ENCODE measurements around the gene KRTAP4-8. TPM values are rescaled to one million over a fixed set of nuclear protein-coding genes. Genes with fewer than 3 reads are reported as not detected.
"Not testable (repeated sequence)": the region's sequence is repeated elsewhere in the genome, so short reads cannot be mapped to it uniquely, and the experiment has no call there.

KRTAP4-8 gene
- polyA plus RNA-seq, 1 donor (not counting 4 experiments of a cell fraction or from before 2014, with no cell fraction given) = not detected

DNA sequence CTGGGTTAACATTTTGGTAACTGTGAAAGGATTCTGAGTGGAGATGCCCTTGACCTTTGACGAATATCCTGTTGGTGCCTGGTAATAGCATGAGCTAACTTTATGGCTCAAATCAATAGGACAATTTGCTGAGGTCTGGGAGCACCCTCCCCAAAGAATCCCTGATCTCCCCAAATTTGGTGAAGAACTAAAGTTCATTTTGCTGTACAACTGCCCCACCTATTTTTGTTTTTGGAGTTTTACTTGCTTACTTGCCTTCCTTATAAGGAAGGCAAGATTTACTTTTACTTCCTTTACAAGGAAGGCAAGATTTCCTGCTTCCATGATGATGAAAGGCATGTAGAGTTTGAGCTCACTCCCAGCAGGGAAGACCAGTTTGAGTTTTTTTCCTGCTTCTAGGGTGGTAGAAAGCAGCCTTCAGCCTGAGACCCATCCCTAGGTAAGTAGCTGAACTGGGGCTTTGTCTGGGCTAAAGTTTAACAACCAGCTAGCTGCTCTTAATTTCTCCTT lies 10.1 kb upstream of the KRTAP4-8 start:
- no peak for DNase-seq (ENCODE audit: low read depth, low spot score)
- Histone ChIP-seq H4K20me1 (ENCODE audit: control insufficient read depth, extremely low read depth, insufficient read depth, low read length) (no peaks in the 10 kb centered on the region), H3K9me3 (ENCODE audit: control insufficient read depth, low read depth, low read length) (no peaks in the 10 kb centered on the region), H3K27me3 (ENCODE audit: control insufficient read depth, extremely low read depth, insufficient read depth, low read length) (no peaks in the 10 kb centered on the region), H3K9me1 (ENCODE audit: control insufficient read depth, extremely low read depth, insufficient read depth, low read length) (no peaks in the 10 kb centered on the region), H3K36me3 (ENCODE audit: control insufficient read depth in 2 of 2, extremely low read depth in 1 of 2, insufficient read depth in 2 of 2, low read length in 2 of 2) (no peaks in the 10 kb centered on the region), H3K4me1 (ENCODE audit: control insufficient read depth, extremely low read depth, insufficient read depth, low read length) (peaks cover 13% of the 10 kb centered on the region), H3K79me2 (ENCODE audit: control insufficient read depth, insufficient read depth, low read length) (no peaks in the 10 kb centered on the region), H2AFZ (ENCODE audit: control insufficient read depth, low read length) (no peak overlapping the region), H3K27ac (ENCODE audit: control insufficient read depth, insufficient read depth, low read length) (no peak overlapping the region), H3K4me2 (ENCODE audit: control insufficient read depth, extremely low read depth, insufficient read depth, low read depth, low read length) (no peak overlapping the region), H3K9ac (ENCODE audit: control insufficient read depth, extremely low read depth, insufficient read depth, low read length) (no peak overlapping the region), H3K4me3 (ENCODE audit: control insufficient read depth in 2 of 3, extremely low read depth in 1 of 3, insufficient read depth in 2 of 3, low read depth in 1 of 3, low read length in 3 of 3) (no peak overlapping the region)
- dilution Hi-C loops (cut with MboI; ENCODE audit: extremely low pct_ligation_motif_present, low sequenced_read_pairs) = no loop called here
- TF ChIP-seq, protein P1, sequence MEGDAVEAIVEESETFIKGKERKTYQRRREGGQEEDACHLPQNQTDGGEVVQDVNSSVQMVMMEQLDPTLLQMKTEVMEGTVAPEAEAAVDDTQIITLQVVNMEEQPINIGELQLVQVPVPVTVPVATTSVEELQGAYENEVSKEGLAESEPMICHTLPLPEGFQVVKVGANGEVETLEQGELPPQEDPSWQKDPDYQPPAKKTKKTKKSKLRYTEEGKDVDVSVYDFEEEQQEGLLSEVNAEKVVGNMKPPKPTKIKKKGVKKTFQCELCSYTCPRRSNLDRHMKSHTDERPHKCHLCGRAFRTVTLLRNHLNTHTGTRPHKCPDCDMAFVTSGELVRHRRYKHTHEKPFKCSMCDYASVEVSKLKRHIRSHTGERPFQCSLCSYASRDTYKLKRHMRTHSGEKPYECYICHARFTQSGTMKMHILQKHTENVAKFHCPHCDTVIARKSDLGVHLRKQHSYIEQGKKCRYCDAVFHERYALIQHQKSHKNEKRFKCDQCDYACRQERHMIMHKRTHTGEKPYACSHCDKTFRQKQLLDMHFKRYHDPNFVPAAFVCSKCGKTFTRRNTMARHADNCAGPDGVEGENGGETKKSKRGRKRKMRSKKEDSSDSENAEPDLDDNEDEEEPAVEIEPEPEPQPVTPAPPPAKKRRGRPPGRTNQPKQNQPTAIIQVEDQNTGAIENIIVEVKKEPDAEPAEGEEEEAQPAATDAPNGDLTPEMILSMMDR (optimal IDR thresholded peaks at IDR 0.05 in 1 of 3, IDR thresholded peaks at IDR 0.05 in 1 of 3, conservative IDR thresholded peaks at IDR 0.05 in 1 of 3; ENCODE audit: extremely low read depth in 1 of 3, insufficient read depth in 2 of 3, low read length in 3 of 3) = no peak
- no peak for TF ChIP-seq EZH2 (IDR thresholded peaks at IDR 0.05; ENCODE audit: low read length)
- no peak for FAIRE-seq

DNA sequence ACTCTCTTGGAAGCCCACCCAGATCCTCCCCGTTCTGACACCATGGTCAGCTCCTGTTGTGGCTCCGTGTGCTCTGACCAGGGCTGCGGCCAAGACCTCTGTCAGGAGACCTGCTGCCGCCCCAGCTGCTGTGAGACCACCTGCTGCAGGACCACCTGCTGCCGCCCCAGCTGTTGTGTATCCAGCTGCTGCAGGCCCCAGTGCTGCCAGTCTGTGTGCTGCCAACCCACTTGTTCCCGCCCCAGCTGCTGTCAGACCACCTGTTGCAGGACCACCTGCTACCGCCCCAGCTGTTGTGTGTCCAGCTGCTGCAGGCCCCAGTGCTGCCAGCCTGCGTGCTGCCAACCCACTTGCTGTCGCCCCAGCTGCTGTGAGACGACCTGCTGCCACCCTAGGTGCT lies 7.4 kb upstream of the KRTAP4-8 start, which contains the start of gene KRTAP4-9:
Gene KRTAP4-9 (plus strand): TSS at position 43 of the 400 bp plus-strand sequence. CDS start 0 bp downstream, at position 43.
- H3K27me3 ChIP-seq (ENCODE audit: control insufficient read depth, extremely low read depth, insufficient read depth, low read length); H3K9me3 ChIP-seq (ENCODE audit: control insufficient read depth, low read depth, low read length); H3K9ac ChIP-seq (ENCODE audit: control insufficient read depth, extremely low read depth, insufficient read depth, low read length); H3K27ac ChIP-seq (ENCODE audit: control insufficient read depth, insufficient read depth, low read length); H2AFZ ChIP-seq (ENCODE audit: control insufficient read depth, low read length); H3K36me3 ChIP-seq (ENCODE audit: control insufficient read depth in 2 of 2, extremely low read depth in 1 of 2, insufficient read depth in 2 of 2, low read length in 2 of 2); FAIRE-seq; H3K79me2 ChIP-seq (ENCODE audit: control insufficient read depth, insufficient read depth, low read length); H3K4me2 ChIP-seq (ENCODE audit: control insufficient read depth, extremely low read depth, insufficient read depth, low read depth, low read length); H3K4me3 ChIP-seq (ENCODE audit: control insufficient read depth in 2 of 3, extremely low read depth in 1 of 3, insufficient read depth in 2 of 3, low read depth in 1 of 3, low read length in 3 of 3); H4K20me1 ChIP-seq (ENCODE audit: control insufficient read depth, extremely low read depth, insufficient read depth, low read length); DNase-seq (ENCODE audit: low read depth, low spot score); dilution Hi-C loops (cut with MboI; ENCODE audit: extremely low pct_ligation_motif_present, low sequenced_read_pairs); H3K9me1 ChIP-seq (ENCODE audit: control insufficient read depth, extremely low read depth, insufficient read depth, low read length): not testable (repeated sequence)
- peaks cover 13% of the 10 kb centered on the region for H3K4me1 ChIP-seq (ENCODE audit: control insufficient read depth, extremely low read depth, insufficient read depth, low read length)

DNA sequence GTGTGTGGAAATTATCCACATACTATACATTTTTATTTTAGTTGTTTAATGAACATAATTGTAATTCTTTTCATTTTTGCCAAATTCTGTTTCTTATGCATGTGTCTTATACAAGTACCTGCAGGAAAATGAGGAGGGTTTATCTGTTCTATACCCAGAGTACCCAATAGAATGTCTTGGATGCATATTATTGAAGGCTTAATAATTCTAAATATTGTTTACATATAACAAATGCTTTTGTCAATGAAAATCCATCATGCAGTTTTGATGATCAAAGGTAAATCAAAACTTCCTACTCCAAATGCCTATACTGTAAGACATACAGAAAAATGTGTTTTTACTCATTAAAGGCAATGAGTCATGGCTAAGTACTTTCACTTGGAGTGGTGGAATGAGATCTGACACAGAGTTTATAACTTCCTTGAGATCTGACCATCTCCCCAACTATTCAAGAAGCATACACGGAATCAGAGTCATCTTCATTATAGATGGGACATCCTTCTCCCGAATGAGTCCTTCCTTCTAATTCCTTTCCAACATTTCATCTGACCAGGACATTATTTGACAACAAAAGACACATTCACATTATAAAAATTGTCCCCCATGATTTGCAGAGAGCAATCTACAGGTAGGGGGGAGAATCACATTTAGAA lies 6.6 kb upstream of the KRTAP4-8 start:
- H2AFZ ChIP-seq (ENCODE audit: control insufficient read depth, low read length); H3K4me3 ChIP-seq (ENCODE audit: control insufficient read depth in 2 of 3, extremely low read depth in 1 of 3, insufficient read depth in 2 of 3, low read depth in 1 of 3, low read length in 3 of 3); H3K27ac ChIP-seq (ENCODE audit: control insufficient read depth, insufficient read depth, low read length); H3K4me2 ChIP-seq (ENCODE audit: control insufficient read depth, extremely low read depth, insufficient read depth, low read depth, low read length); H4K20me1 ChIP-seq (ENCODE audit: control insufficient read depth, extremely low read depth, insufficient read depth, low read length); H3K27me3 ChIP-seq (ENCODE audit: control insufficient read depth, extremely low read depth, insufficient read depth, low read length); H3K79me2 ChIP-seq (ENCODE audit: control insufficient read depth, insufficient read depth, low read length); H3K9ac ChIP-seq (ENCODE audit: control insufficient read depth, extremely low read depth, insufficient read depth, low read length); H3K36me3 ChIP-seq (ENCODE audit: control insufficient read depth in 2 of 2, extremely low read depth in 1 of 2, insufficient read depth in 2 of 2, low read length in 2 of 2); H3K9me1 ChIP-seq (ENCODE audit: control insufficient read depth, extremely low read depth, insufficient read depth, low read length); dilution Hi-C loops (cut with MboI; ENCODE audit: extremely low pct_ligation_motif_present, low sequenced_read_pairs); H3K9me3 ChIP-seq (ENCODE audit: control insufficient read depth, low read depth, low read length): not testable (repeated sequence)
- FAIRE-seq (peak; percentile 97), DNase-seq (ENCODE audit: low read depth, low spot score) (peak; percentile 44)
- H3K4me1 ChIP-seq (ENCODE audit: control insufficient read depth, extremely low read depth, insufficient read depth, low read length) = peaks cover 20% of the 10 kb centered on the region

Data from keratinocyte (primary cell).